Memory B cell (primary cell): Measurements from ENCODE around the gene NCMAP.

ENCODE experiments used
- ATAC-seq: fragments of 150-1000 bp; cut with Tn5 transposase; 2 replicates; pipeline ENCODE4 v1.10.0; 2021; ENCODE audit warnings: low read depth, mild to moderate bottlenecking, moderate library complexity
- DNase-seq, 2 donors: peaks; one replicate each; pipeline ENCODE4 v3.0.0; 2022; ENCODE audit warnings: low spot score in 2 of 2
- H3K27ac Mint-ChIP-seq: one replicate; pipeline ENCODE4 v1.8.0; 2022; ENCODE audit warnings: mild to moderate bottlenecking, moderate library complexity, mixed read lengths
- H3K27me3 Mint-ChIP-seq: one replicate; pipeline ENCODE4 v1.8.0; 2022; ENCODE audit warnings: mixed read lengths
- H3K36me3 Mint-ChIP-seq: one replicate; pipeline ENCODE4 v1.8.0; 2022; ENCODE audit warnings: mild to moderate bottlenecking, mixed read lengths
- H3K4me1 Mint-ChIP-seq: one replicate; pipeline ENCODE4 v1.8.0; 2022; ENCODE audit warnings: mixed read lengths
- H3K4me3 Mint-ChIP-seq: one replicate; pipeline ENCODE4 v1.8.0; 2022; ENCODE audit warnings: mild to moderate bottlenecking, moderate library complexity, mixed read lengths
- H3K9me3 Mint-ChIP-seq: one replicate; pipeline ENCODE4 v1.8.0; 2022; ENCODE audit warnings: mixed read lengths

NCMAP gene

GRCh38 chr1:24570265-24571125, 14.6 kb downstream of the NCMAP start:
- ATAC-seq (no peak), DNase-seq (no peak)
- Mint-ChIP-seq H3K4me1 (peaks cover 23% of the 10 kb centered on the region), H3K9me3 (no peaks in the 10 kb centered on the region), H3K27ac (no peak overlapping the region), H3K36me3 (no peaks in the 10 kb centered on the region), H3K4me3 (no peak overlapping the region), H3K27me3 (no peaks in the 10 kb centered on the region)

- H3K9me3 Mint-ChIP-seq = no peaks in the 10 kb centered on the region
- peaks cover 17% of the 10 kb centered on the region for H3K4me1 Mint-ChIP-seq
- peak overlapping the region; percentile 75 for H3K4me3 Mint-ChIP-seq
- no peaks in the 10 kb centered on the region for H3K36me3 Mint-ChIP-seq
- H3K27ac Mint-ChIP-seq = peak overlapping the region; percentile 62
- no peak for DNase-seq
- H3K27me3 Mint-ChIP-seq = no peaks in the 10 kb centered on the region
- peak; percentile 47 for ATAC-seq
Measured at GRCh38 chr1:24572301-24572700, 16.4 kb downstream of the NCMAP start.

GRCh38 chr1:24575905-24576587, 20.2 kb downstream of the NCMAP start:
- ATAC-seq (no peak), DNase-seq (no peak)
- no peak overlapping the region for H3K27ac Mint-ChIP-seq
- peaks cover 3% of the 10 kb centered on the region for H3K27me3 Mint-ChIP-seq
- H3K4me1 Mint-ChIP-seq = peaks cover 12% of the 10 kb centered on the region
- no peak overlapping the region for H3K4me3 Mint-ChIP-seq
- peaks cover 3% of the 10 kb centered on the region for H3K36me3 Mint-ChIP-seq
- peaks cover 5% of the 10 kb centered on the region for H3K9me3 Mint-ChIP-seq

GRCh38 chr1:24578846-24579245, 23.0 kb downstream of the NCMAP start:
- ATAC-seq = no peak
- Mint-ChIP-seq H3K36me3 (peaks cover 3% of the 10 kb centered on the region), H3K27ac (no peak overlapping the region), H3K9me3 (peaks cover 5% of the 10 kb centered on the region), H3K27me3 (peaks cover 3% of the 10 kb centered on the region), H3K4me1 (no peaks in the 10 kb centered on the region), H3K4me3 (no peak overlapping the region)
- no peak for DNase-seq

- Mint-ChIP-seq H3K27ac (no peak overlapping the region), H3K36me3 (peaks cover 3% of the 10 kb centered on the region), H3K9me3 (peaks cover 5% of the 10 kb centered on the region), H3K4me1 (peaks cover 2% of the 10 kb centered on the region), H3K27me3 (peaks cover 3% of the 10 kb centered on the region), H3K4me3 (no peak overlapping the region)
- ATAC-seq (no peak), DNase-seq (no peak)
Measured at GRCh38 chr1:24580756-24581155, 24.9 kb downstream of the NCMAP start.

- Mint-ChIP-seq H3K4me1 (peaks cover 6% of the 10 kb centered on the region), H3K27ac (no peak overlapping the region), H3K4me3 (no peak overlapping the region), H3K9me3 (peaks cover 1% of the 10 kb centered on the region), H3K27me3 (peaks cover 1% of the 10 kb centered on the region), H3K36me3 (peaks cover 1% of the 10 kb centered on the region)
- DNase-seq (no peak), ATAC-seq (no peak)
Measured at GRCh38 chr1:24584171-24584647, 28.3 kb downstream of the NCMAP start.

GRCh38 chr1:24586119-24586518, 30.2 kb downstream of the NCMAP start:
- no peak overlapping the region for H3K27ac Mint-ChIP-seq
- peaks cover 6% of the 10 kb centered on the region for H3K4me1 Mint-ChIP-seq
- DNase-seq = no peak
- H3K4me3 Mint-ChIP-seq = no peak overlapping the region
- no peaks in the 10 kb centered on the region for H3K36me3 Mint-ChIP-seq
- no peak for ATAC-seq
- no peaks in the 10 kb centered on the region for H3K9me3 Mint-ChIP-seq
- no peaks in the 10 kb centered on the region for H3K27me3 Mint-ChIP-seq

- no peaks in the 10 kb centered on the region for H3K9me3 Mint-ChIP-seq
- H3K4me1 Mint-ChIP-seq = peaks cover 6% of the 10 kb centered on the region
- H3K27me3 Mint-ChIP-seq = peaks cover 2% of the 10 kb centered on the region
- DNase-seq (peak; percentile 37 to 72), ATAC-seq (peak; percentile 99)
- no peak overlapping the region for H3K27ac Mint-ChIP-seq
- H3K36me3 Mint-ChIP-seq = no peaks in the 10 kb centered on the region
- H3K4me3 Mint-ChIP-seq = no peak overlapping the region
Measured at GRCh38 chr1:24586970-24587820, 31.3 kb downstream of the NCMAP start.

GRCh38 chr1:24588573-24588972, 32.7 kb downstream of the NCMAP start:
- H3K4me3 Mint-ChIP-seq = no peak overlapping the region
- no peaks in the 10 kb centered on the region for H3K36me3 Mint-ChIP-seq
- peaks cover 6% of the 10 kb centered on the region for H3K4me1 Mint-ChIP-seq
- no peak for ATAC-seq
- H3K27ac Mint-ChIP-seq = no peak overlapping the region
- no peaks in the 10 kb centered on the region for H3K9me3 Mint-ChIP-seq
- peaks cover 3% of the 10 kb centered on the region for H3K27me3 Mint-ChIP-seq
- DNase-seq = no peak

GRCh38 chr1:24589200-24589599, 33.3 kb downstream of the NCMAP start:
- H3K36me3 Mint-ChIP-seq = no peaks in the 10 kb centered on the region
- ATAC-seq = no peak
- DNase-seq = no peak
- H3K4me1 Mint-ChIP-seq = peaks cover 5% of the 10 kb centered on the region
- peaks cover 4% of the 10 kb centered on the region for H3K27me3 Mint-ChIP-seq
- no peak overlapping the region for H3K27ac Mint-ChIP-seq
- no peak overlapping the region for H3K4me3 Mint-ChIP-seq
- no peaks in the 10 kb centered on the region for H3K9me3 Mint-ChIP-seq

GRCh38 chr1:24591781-24592180, 35.9 kb downstream of the NCMAP start:
- Mint-ChIP-seq H3K36me3 (no peaks in the 10 kb centered on the region), H3K27me3 (peaks cover 15% of the 10 kb centered on the region), H3K27ac (no peak overlapping the region), H3K4me3 (no peak overlapping the region), H3K4me1 (peaks cover 3% of the 10 kb centered on the region), H3K9me3 (no peaks in the 10 kb centered on the region)
- no peak for ATAC-seq
- no peak for DNase-seq

- Mint-ChIP-seq H3K27me3 (peaks cover 16% of the 10 kb centered on the region), H3K4me1 (no peaks in the 10 kb centered on the region), H3K9me3 (no peaks in the 10 kb centered on the region), H3K27ac (no peak overlapping the region), H3K4me3 (no peak overlapping the region), H3K36me3 (no peaks in the 10 kb centered on the region)
- DNase-seq (no peak), ATAC-seq (no peak)
Measured at GRCh38 chr1:24594328-24594598, 38.4 kb downstream of the NCMAP start.

- peaks cover 16% of the 10 kb centered on the region for H3K27me3 Mint-ChIP-seq
- no peak for ATAC-seq
- no peak overlapping the region for H3K27ac Mint-ChIP-seq
- no peaks in the 10 kb centered on the region for H3K9me3 Mint-ChIP-seq
- no peaks in the 10 kb centered on the region for H3K36me3 Mint-ChIP-seq
- no peak for DNase-seq
- no peaks in the 10 kb centered on the region for H3K4me1 Mint-ChIP-seq
- no peak overlapping the region for H3K4me3 Mint-ChIP-seq
Measured at GRCh38 chr1:24596401-24596880, 40.6 kb downstream of the NCMAP start.

- Mint-ChIP-seq H3K4me3 (no peak overlapping the region), H3K4me1 (no peaks in the 10 kb centered on the region), H3K27me3 (peaks cover 11% of the 10 kb centered on the region), H3K27ac (no peak overlapping the region), H3K36me3 (no peaks in the 10 kb centered on the region), H3K9me3 (no peaks in the 10 kb centered on the region)
- ATAC-seq = no peak
- no peak for DNase-seq
Measured at GRCh38 chr1:24599265-24599664, 43.4 kb downstream of the NCMAP start.
